Vagina (tissue), 2 donors: ENCODE results near the gene PHLPP1. TPM values are rescaled to one million over a fixed set of nuclear protein-coding genes. Genes with fewer than 3 reads are reported as not detected.

ENCODE experiments used
- DNase-seq, 2 donors: peaks; one replicate each; pipeline ENCODE4 v3.0.0-alpha.2; 2017; ENCODE audit errors: extremely low spot score in 2 of 2
- H3K27ac ChIP-seq: fragments of 200-600 bp; sonication (generic); one replicate; pipeline ENCODE4 v1.5.1; 2019
- H3K27me3 ChIP-seq: fragments of 200-600 bp; sonication (generic); one replicate; pipeline ENCODE4 v1.5.1; 2019
- H3K36me3 ChIP-seq, 2 donors: fragments of 200-600 bp; sonication (generic); one replicate each; pipeline ENCODE4 v1.5.1; 2017 to 2019
- H3K4me1 ChIP-seq: fragments of 200-600 bp; sonication (generic); one replicate; pipeline ENCODE4 v1.5.1; 2019
- H3K4me3 ChIP-seq, 2 donors: fragments of 200-600 bp; sonication (generic); 1 replicate in 1 of 2; 2 replicates in 1 of 2; pipeline ENCODE4 v1.5.1; 2016 to 2019
- H3K9me3 ChIP-seq: fragments of 200-600 bp; sonication (generic); one replicate; pipeline ENCODE4 v1.5.1; 2019
- POLR2A ChIP-seq, 2 donors: fragments of 450-650 bp; IDR thresholded peaks; one replicate each; pipeline ENCODE4 v1.6.1; 2017; ENCODE audit warnings: antibody characterized with exemption in 2 of 2, mild to moderate bottlenecking in 2 of 2, moderate library complexity in 2 of 2
- POLR2AphosphoS5 ChIP-seq, 2 donors: sonication (generic); formaldehyde crosslinking; IDR thresholded peaks; one replicate each; pipeline ENCODE4 v1.9.0; 2017; ENCODE audit warnings: antibody characterized with exemption in 2 of 2, mild to moderate bottlenecking in 2 of 2, low read depth in 1 of 2; ENCODE audit not compliant: insufficient read depth in 1 of 2
- intact Hi-C: fragments of 100-400 bp; cut with DNase I; formaldehyde crosslinking; loops from one replicate; pipeline ENCODE4 v1.15.1; 2023
- total RNA-seq: library from RNA; depleted of rRNA; stranded (reverse); fragments of >200 nt; gene quantifications from one replicate; pipeline ENCODE4 v1.2.3, GENCODE V29; 2016
- TF ChIP-seq, protein P1 (sequence below), 3 experiments: fragments of 450-650 bp in 2 of 3; fragments of 200-600 bp in 1 of 3; sonication (generic) in 1 of 3; IDR thresholded peaks; one replicate each; pipeline ENCODE4 v1.5.1; 2017 to 2019; ENCODE audit warnings: antibody characterized with exemption in 3 of 3, mild to moderate bottlenecking in 2 of 3, moderate library complexity in 2 of 3

Gene PHLPP1
- total RNA-seq, 1 donor from 2014 or later, result 20.6 TPM

DNA sequence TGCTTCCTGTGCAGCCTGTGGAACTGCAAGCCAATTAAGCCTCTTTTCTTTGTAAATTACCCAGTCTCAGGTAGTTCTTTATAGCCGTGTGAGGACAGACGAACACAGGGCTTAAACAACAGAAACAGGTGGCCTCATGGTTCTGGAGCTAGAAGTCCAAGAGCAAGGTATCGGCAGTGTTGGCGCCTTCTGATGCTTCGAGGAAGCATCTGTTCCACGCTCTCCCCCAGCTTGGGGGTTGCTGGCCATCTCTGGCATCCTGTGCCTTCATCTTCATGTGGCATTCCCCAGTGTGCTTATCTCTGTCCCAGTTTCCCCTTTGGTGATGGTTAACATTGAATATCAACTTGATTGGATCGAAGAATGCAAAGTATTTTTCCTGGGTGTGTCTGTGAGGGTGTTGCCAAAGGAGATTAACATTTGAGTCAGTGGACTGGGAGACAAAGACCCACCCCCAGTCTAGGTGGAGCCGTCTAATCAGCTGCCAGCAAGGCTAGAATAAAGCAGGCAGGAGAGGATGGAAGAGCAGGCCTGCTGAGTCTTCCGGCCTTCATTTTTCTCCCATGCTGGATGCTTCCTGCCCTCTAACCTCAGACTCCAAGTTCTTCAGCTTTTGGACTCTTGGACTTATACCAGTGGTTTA, 287.6 kb downstream of the PHLPP1 start:
- H3K27ac ChIP-seq, result no peak overlapping the region
- peaks cover 6% of the 10 kb centered on the region for H3K4me1 ChIP-seq
- no peaks in the 10 kb centered on the region for H3K9me3 ChIP-seq
- no peak for DNase-seq
- H3K27me3 ChIP-seq, result no peaks in the 10 kb centered on the region
- TF ChIP-seq, protein P1, sequence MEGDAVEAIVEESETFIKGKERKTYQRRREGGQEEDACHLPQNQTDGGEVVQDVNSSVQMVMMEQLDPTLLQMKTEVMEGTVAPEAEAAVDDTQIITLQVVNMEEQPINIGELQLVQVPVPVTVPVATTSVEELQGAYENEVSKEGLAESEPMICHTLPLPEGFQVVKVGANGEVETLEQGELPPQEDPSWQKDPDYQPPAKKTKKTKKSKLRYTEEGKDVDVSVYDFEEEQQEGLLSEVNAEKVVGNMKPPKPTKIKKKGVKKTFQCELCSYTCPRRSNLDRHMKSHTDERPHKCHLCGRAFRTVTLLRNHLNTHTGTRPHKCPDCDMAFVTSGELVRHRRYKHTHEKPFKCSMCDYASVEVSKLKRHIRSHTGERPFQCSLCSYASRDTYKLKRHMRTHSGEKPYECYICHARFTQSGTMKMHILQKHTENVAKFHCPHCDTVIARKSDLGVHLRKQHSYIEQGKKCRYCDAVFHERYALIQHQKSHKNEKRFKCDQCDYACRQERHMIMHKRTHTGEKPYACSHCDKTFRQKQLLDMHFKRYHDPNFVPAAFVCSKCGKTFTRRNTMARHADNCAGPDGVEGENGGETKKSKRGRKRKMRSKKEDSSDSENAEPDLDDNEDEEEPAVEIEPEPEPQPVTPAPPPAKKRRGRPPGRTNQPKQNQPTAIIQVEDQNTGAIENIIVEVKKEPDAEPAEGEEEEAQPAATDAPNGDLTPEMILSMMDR (IDR thresholded peaks at IDR 0.05), result no peak
- TF ChIP-seq POLR2A (IDR thresholded peaks at IDR 0.05), result no peak
- no peak for TF ChIP-seq POLR2AphosphoS5 (IDR thresholded peaks at IDR 0.05; ENCODE audit: insufficient read depth in 1 of 2, low read depth in 1 of 2)
- intact Hi-C loops, result no loop called here
- no peak overlapping the region for H3K4me3 ChIP-seq
- H3K36me3 ChIP-seq, result no peaks in the 10 kb centered on the region

DNA sequence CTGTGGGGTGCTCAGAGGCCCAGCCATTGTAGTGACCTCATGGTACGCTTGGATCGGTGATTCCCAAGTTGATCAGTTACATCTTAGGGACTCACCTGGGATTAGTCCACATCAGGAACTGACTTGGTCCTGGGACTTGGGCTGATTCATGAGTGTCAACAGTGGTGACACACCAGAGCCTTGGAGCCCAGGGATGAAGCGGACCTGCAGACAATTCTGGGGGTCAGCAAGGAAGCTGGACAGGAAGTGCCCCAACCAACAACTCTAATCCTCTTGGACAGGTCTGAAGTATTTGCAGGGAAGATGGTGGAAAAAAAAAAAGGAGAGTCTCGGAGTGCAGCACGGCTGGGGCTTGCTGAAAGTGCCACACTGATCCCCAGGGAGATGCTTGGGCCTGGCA, 288.6 kb downstream of the PHLPP1 start:
- Histone ChIP-seq H3K9me3 (no peaks in the 10 kb centered on the region), H3K4me1 (peaks cover 6% of the 10 kb centered on the region), H3K4me3 (no peak overlapping the region), H3K27ac (no peak overlapping the region), H3K36me3 (no peaks in the 10 kb centered on the region), H3K27me3 (no peaks in the 10 kb centered on the region)
- DNase-seq, result no peak
- TF ChIP-seq POLR2A (IDR thresholded peaks at IDR 0.05) (no peak), POLR2AphosphoS5 (IDR thresholded peaks at IDR 0.05; ENCODE audit: insufficient read depth in 1 of 2, low read depth in 1 of 2) (no peak)
- TF ChIP-seq, protein P1 (IDR thresholded peaks at IDR 0.05), result no peak
- intact Hi-C loops, result no loop called here

DNA sequence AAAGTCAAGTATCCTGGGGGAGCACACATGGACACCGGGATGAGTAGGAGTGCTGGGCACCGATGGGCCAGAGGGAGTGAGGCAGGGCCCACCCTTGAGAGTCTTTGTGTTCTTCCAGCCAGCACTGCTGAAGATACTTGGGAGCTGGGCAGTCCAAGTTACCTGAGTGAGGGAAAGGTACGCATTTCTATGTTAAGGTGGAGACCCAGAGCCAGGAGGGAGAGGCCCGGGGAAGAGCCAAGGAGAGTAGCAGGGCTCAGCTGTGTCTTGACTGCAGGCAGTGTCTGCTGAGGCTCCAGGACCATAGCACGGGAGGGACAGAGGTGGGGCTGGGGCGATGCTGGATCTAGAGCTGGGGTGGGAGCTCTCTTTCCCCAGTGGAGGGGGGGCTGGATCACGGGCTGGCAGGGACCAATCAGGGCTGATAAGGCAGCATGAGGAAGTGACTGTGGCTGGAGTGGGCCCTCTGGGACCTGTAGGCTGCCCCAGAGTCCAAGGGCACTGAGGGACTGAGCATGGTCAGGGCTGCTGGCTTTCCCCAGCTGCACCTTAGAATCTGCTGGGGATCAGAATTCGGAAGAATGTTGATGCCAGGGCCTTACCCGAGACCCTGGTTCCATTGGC, 289.2 kb downstream of the PHLPP1 start:
- Histone ChIP-seq H3K4me1 (peaks cover 6% of the 10 kb centered on the region), H3K36me3 (no peaks in the 10 kb centered on the region), H3K4me3 (no peak overlapping the region), H3K27ac (no peak overlapping the region), H3K9me3 (no peaks in the 10 kb centered on the region), H3K27me3 (no peaks in the 10 kb centered on the region)
- DNase-seq, result no peak
- TF ChIP-seq POLR2A (IDR thresholded peaks at IDR 0.05), result no peak
- TF ChIP-seq POLR2AphosphoS5 (IDR thresholded peaks at IDR 0.05; ENCODE audit: insufficient read depth in 1 of 2, low read depth in 1 of 2), result no peak
- TF ChIP-seq, protein P1 (IDR thresholded peaks at IDR 0.05), result no peak
- intact Hi-C loops, result no loop called here

DNA sequence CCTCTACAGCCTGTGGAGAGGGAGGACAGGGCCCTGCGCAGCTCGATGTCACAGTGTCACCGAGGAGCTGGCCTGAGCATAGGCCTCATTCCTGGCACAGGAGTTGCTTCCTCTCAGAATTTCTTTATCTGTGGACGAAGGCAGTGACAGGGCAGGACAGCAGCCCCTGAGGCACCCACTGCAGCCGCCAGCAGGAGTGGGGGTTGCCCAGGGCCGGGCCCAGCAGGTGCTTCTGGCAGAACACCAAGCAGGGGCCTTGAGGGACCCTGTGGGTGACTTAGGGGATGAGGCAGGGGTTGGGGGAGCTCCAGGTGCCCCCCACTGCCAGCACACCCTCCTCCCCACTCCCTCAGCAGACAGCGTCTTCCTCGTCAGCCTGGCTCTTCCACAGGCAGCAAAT, 290.0 kb downstream of the PHLPP1 start:
- Histone ChIP-seq H3K9me3 (no peaks in the 10 kb centered on the region), H3K27ac (no peak overlapping the region), H3K4me1 (no peaks in the 10 kb centered on the region), H3K4me3 (no peak overlapping the region), H3K27me3 (no peaks in the 10 kb centered on the region), H3K36me3 (no peaks in the 10 kb centered on the region)
- DNase-seq, result no peak
- intact Hi-C loops, result no loop called here
- TF ChIP-seq, protein P1 (IDR thresholded peaks at IDR 0.05), result no peak
- TF ChIP-seq POLR2AphosphoS5 (IDR thresholded peaks at IDR 0.05; ENCODE audit: insufficient read depth in 1 of 2, low read depth in 1 of 2), result no peak
- no peak for TF ChIP-seq POLR2A (IDR thresholded peaks at IDR 0.05)

DNA sequence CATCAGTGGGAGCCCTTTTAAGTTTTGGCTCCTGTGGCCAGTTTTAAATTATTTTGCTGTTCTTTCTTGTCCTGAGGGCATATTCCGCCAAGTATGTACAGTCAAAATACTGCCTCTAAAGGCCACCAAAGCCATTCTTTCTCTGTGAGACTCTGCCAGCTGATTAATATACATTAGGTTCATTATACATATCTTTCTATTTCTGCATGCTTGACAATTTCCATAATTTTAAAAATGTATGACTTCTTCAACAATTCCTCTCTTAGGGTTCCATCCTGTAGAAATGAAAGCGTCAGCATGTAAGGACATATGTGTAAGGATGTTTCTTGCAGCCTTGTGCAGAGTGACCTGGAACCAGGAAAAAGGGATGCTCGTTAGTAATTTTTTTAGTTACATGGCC, 291.9 kb downstream of the PHLPP1 start:
- no peaks in the 10 kb centered on the region for H3K9me3 ChIP-seq
- no peak for TF ChIP-seq POLR2AphosphoS5 (IDR thresholded peaks at IDR 0.05; ENCODE audit: insufficient read depth in 1 of 2, low read depth in 1 of 2)
- TF ChIP-seq, protein P1 (IDR thresholded peaks at IDR 0.05), result no peak
- no peak for TF ChIP-seq POLR2A (IDR thresholded peaks at IDR 0.05)
- no peaks in the 10 kb centered on the region for H3K4me1 ChIP-seq
- no peak overlapping the region for H3K27ac ChIP-seq
- no peak overlapping the region for H3K4me3 ChIP-seq
- no peaks in the 10 kb centered on the region for H3K36me3 ChIP-seq
- intact Hi-C loops, result no loop called here
- H3K27me3 ChIP-seq, result no peaks in the 10 kb centered on the region
- DNase-seq, result no peak
